DOHH2 (cell line): ENCODE results near the gene FNDC10.
"Not testable (repeated sequence)": the region's sequence is repeated elsewhere in the genome, so short reads cannot be mapped to it uniquely, and the experiment has no call there.

Experiments
- CTCF ChIP-seq: fragments of 200-600 bp; sonication (generic); IDR thresholded peaks from one replicate; pipeline ENCODE4 v1.5.1; 2014; ENCODE audit warnings: antibody characterized with exemption, mild to moderate bottlenecking, low read depth, low read length; ENCODE audit not compliant: poor library complexity, severe bottlenecking
- EZH2phosphoT487 ChIP-seq: fragments of 200-600 bp; sonication (generic); IDR thresholded peaks from 2 replicates; pipeline ENCODE4 v1.6.1; 2017; ENCODE audit warnings: borderline replicate concordance, mild to moderate bottlenecking, antibody characterized with exemption, low read length, moderate library complexity, mixed read lengths

GRCh38 chr1:1640711-1641461 lies 41.0 kb upstream of the FNDC10 start:
- not testable (repeated sequence) for TF ChIP-seq EZH2phosphoT487, CTCF
